UCSD-AML1 (cell line): ENCODE results near the gene CYP2D6.
"Not testable (repeated sequence)": the region's sequence is repeated elsewhere in the genome, so short reads cannot be mapped to it uniquely, and the experiment has no call there.

Source experiments
- DNase-seq: peaks from one replicate; lab custom pipeline; 2025; ENCODE audit not compliant: unreplicated experiment; lab: John Stamatoyannopoulos, UW

CYP2D6 gene

DNA sequence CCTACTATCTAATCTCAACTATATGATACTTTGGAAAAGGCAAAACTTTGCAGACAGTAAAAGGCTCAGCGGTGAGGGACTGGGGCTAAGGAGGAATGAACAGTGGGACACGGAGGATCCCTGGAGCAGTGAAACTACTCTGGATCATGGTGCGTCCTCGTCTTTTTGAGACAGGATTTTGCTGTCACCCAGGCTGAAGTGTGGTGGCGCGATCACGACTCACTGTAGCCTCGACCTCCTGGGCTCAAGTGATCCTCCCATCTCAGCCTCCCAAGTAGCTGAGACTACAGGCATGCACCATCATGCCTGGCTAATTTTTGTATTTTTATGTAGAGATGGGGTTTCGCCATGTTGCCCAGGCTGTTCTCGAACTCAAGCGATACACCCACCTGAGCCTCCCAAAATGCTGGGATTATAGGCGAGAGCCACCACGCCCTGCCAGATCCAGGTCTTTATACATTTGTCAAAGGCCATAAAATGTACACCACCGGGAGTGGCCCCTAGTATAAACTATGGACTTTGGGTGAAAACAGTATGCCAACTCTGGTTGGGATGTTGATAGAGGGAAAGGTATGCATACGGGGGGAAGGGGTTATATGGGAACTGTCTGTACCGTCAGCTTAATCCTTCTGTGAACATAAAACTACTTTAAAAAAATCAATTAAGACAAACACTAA is 28.0 kb upstream of the CYP2D6 start:
- DNase-seq: no peak

DNA sequence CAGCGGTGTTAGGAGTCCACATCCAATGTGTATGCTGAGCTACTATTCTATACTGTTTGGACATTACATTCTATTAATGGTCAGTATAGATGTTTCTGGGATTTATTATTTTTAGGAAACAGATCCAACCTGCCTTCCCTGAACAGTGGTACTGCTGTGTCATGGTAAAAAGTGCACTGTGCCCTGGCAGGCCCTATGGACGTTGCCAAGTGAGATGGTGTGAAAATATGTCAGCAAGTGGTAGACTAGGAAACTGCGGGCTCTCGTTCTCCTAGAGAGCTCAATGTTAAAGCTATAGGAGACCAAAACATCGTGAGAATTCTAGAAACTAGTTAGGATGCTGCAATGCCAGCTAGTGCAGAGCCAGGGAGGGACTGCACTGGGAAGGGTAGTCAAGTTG is 26.0 kb upstream of the CYP2D6 start:
- DNase-seq: no peak

DNA sequence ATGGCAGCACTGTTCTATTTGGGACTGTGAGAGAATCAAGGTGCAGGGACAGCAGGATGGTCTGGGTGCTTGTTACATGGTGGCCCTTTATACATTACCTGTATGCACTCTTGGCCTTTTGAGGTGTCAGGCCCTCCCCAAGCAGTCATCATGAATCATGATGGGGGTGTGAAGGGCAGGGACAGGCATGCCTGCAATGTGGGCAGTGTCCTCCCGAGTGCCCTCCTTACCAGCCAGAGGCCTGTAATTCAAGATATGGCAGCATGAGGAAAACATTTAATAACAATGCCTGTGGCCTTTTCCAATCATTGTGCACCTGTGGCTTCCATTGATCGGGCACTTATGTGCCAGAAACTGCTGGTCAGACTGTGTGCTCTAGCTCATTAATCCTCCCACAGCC is 25.5 kb upstream of the CYP2D6 start:
- DNase-seq: no peak

DNA sequence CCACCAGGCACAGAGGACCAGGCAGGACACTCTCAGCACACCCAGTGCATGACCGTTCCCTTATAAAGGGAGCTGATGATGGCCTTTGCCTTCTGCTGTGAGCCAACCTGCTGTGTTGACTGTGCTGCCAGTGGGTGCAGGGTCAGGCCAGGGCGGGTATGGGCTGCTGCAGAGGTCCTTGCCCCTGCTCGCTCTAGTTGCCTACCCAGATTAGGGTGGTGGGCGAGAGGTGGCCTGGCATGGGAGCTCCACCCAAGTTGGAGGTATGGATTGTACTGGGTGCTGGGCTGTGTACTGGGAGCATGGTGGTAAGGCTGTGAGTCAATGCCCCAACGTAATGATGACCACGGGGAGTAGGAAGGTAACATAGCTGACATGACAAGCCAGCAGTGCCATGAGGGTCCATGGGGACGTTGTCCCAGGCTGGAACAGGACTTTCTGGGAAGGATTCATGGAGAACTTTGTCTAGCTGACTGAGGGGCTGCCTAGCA is 24.5 kb upstream of the CYP2D6 start:
- no peak for DNase-seq

DNA sequence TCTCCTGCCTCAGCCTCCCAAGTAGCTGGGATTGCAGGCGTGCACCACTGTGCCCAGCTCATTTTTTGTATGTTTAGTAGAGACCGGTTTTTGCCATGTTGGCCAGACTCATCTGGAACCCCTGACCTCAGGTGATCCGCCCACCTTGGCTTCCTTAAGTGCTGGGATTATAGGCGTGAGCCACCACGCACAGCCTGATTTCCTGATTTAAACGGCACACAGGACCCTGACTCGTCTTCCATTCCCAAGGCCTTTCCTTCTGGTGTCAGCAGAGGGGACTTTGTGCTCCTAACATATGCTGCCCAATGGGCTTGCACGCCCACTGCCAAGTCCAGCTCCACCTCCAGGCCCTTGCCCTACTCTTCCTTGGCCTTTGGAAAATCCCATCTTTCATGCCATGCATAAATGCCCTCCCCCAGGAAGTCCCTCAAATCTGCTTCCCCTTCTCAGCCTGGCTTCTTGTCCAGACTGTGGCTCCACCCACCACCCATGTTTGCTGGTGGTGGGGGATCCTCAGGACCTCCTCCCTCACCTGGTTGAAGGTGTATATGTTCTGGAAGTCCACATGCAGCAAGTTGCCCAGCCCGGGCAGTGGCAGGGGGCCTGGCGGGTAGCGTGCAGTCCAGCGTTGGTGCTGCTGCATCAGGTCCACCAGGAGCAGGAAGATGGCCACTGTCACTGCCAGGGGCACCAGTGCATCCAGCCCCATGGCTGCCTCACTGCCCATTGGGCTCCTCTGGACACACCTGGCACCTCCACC is 23.9 kb upstream of the CYP2D6 start:
- DNase-seq: no peak

DNA sequence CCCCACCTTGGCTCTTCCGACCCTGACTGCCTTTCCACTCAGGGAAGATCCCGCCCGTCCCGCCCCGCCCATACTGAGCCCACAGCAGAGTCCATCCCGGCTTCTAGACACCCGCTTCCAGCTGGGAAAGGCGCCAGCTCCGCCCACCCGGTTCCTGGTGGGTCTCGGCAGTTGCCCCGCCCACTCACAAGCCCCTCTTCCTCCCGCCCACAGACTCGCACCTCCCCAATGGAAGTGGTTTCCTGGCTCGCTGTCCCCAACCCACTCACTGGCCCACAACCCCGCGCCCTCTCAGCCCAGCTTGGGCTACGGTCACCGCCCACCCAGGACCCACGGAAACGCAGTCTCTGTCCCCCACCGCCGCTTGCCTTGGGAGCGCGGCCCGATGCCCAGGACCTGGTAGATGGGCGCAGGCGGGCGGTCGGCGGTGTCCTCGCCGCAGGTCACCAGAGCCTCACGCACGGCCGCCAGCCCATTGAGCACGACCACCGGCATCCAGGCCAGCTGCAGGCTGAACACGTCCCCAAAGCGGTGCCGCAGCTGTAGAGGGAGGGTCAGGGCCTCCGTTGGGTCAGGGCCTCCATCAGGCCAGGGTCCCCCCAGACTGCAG is 22.2 kb upstream of the CYP2D6 start:
- no peak for DNase-seq

DNA sequence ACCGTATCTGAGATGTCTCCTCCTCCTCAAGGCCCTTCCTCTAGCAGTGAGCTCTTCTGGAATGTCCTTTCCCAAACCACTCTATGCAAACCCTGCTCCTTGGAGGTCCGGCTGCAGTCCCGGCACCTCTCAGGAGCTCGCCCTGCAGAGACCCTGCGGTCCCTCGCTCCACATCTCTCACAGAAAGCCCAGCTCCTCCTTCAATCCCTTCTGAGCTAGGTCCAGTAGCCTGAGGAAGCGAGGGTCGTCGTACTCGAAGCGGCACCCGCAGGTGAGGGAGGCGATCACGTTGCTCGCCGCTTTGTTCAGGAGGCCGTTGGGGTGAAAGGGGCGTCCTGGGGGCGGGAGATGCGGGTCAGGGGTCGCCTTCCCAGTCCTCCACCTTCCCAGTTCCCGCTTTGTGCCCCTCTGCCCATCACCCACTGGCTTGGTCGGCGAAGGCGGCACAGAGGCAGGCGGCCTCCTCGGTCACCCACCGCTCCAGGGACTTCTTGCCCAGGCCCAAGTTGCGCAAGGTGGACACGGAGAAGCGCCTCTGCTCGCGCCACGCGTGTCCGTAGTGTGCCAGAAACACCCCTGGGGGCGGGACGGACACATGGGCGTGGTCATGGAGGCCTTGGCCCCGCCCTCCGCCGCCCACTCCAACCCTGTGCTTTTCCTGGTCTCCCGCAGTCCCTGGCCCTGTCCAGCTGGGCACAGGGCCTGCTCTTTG is 21.5 kb upstream of the CYP2D6 start:
- no peak for DNase-seq

DNA sequence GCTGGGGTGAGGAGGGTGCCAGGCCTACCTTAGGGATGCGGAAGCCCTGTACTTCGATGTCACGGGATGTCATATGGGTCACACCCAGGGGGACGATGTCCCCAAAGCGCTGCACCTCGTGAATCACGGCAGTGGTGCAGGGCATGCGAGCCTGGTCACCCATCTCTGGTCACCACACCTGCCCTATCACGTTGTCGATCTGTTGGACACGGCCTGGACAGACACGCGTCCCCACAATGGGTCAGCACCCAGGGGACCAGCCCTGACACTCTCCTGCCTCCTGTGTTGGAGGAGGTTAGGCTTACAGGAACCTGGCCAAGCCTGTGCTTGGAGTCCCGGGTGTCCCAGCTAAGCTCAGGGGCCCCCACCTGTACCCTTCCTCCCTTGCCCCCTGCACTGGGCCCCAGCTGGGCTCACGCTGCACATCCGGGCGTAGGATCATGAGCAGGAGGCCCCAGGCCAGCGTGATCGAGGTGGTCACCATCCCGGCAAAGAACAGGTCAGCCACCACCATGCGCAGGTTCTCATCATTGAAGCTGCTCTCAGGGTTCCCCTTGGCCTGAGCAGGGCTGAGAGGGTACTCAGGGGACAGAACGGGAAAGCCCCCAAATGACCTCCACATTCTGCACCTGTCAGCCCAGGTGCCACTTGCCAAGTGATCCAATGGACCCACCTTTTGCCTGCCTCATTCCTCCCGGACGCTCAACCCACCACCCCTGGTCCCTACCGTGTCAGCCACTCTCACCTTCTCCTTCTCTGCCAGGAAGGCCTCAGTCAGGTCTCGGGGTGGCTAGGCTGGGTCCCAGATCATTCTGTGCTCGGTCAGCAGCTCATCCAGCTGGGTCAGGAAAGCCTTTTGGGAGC is 20.3 kb upstream of the CYP2D6 start:
- no peak for DNase-seq

DNA sequence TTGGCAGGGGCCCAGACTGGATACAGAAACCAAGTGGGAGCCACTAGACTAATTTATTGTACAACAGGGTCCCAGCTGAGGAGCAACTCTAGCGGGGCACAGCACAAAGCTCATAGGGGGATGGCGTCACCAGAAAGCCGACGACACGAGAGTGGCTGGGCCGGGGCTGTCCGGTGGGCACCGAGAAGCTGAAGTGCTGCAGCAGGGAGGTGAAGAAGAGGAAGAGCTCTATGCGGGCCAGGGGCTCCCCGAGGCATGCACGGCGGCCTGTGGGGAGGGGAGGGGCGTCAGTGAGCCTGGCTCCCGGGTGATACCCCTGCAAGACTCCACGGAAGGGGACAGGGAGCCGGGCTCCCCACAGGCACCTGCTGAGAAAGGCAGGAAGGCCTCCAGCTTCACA is 19.2 kb upstream of the CYP2D6 start:
- DNase-seq: not testable (repeated sequence)

DNA sequence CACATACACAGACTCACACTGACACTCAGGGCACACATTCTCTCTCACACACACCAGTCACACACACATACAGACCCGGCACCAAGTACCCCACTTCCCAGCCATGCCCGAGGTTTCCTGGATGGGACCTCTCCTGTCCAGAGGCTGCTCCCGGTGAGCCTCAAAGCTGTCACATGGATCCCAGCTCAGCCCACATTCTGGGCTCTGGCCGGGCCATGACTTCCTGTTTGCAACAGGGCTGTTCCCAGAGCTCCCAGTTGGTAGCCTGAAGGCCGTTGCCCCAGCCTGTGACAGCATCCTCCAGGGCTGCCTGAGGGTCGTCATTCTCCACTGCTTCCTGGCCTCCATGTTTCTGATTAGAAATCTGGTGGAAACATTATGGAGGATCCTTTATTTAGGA is 14.6 kb upstream of the CYP2D6 start:
- no peak for DNase-seq

DNA sequence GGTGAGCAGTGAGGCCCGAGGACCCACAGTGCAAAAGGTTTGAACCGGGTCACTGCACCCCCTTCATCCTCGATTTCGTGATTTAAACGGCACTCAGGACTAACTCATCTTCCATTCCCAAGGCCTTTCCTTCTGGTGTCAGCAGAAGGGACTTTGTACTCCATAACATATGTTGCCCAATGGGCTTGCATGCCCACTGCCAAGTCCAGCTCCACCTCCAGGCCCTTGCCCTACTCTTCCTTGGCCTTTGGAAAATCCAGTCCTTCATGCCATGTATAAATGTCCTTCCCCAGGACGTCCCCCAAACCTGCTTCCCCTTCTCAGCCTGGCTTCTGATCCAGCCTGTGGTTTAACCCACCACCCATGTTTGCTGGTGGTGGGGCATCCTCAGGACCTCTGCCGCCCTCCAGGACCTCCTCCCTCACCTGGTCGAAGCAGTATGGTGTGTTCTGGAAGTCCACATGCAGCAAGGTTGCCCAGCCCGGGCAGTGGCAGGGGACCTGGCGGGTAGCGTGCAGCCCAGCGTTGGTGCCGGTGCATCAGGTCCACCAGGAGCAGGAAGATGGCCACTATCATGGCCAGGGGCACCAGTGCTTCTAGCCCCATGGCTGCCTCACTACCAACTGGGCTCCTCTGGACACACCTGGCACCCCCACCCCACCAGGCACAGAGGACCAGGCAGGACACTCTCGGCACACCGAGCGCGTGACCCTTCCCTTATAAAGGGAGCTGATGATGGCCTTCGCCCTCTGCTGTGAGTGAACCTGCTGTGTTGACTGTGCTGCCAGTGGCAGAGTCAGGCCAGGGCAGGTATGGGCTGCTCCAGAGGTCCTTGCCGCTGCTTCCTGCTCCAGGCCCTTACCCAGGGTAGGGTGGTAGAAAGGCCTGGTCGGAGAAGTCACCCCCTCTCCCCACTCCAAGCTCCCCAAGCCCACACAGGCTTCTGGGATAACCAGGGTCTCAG is 13.5 kb upstream of the CYP2D6 start:
- not testable (repeated sequence) for DNase-seq

DNA sequence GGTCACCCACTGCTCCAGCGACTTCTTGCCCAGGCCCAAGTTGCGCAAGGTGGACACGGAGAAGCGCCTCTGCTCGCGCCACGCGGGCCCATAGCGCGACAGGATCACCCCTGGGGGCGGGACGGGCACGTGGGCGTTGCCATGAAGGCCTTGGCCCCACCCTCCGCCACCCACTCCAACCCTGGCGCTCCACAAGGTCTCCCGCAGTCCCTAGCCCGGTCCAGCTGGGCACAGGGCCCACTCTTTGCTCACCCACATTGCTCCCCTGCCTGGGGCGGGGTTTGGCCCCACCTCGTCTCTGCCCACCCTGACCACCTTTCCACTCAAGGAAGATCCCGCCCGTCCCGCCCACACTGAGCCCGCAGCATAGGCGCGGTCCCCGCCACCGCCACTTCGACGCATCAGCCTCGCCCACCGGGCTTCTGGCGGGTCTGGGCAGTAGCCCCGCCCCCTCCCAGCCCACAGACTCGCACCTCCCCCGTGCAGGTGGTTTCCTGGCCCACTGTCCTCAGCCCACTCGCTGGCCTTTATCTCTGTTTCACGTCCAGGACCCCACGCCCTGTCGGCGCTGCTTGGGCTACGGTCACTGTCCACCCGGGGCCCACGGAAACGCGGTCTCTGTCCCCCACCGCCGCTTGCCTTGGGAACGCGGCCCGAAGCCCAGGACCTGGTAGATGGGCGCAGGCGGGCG is 12.3 kb upstream of the CYP2D6 start:
- DNase-seq: no peak

DNA sequence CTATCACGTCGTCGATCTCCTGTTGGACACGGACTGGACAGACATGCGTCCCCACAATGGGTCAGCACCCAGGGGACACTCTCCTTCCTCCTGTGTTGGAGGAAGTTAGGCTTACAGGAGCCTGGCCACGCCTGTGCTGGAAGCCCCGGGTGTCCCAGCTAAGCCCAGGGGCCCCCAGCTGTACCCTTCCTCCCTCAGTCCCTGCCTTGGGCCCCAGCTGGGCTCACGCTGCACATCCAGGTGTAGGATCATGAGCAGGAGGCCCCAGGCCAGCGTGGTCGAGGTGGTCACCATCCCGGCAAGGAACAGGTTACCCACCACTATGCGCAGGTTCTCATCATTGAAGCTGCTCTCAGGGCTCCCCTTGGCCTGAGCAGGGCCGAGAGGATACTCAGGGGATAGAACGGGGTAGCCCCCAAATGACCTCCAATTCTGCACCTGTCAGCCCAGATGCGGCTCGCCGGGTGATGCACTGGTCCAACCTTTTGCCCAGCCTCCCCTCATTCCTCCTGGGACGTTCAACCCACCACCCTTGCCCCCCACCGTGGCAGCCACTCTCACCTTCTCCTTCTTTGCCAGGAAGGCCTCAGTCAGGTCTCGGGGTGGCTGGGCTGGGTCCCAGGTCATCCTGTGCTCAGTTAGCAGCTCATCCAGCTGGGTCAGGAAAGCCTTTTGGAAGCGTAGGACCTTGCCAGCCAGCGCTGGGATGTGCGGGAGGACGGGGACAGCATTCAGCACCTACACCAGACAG is 10.9 kb upstream of the CYP2D6 start:
- not testable (repeated sequence) for DNase-seq

DNA sequence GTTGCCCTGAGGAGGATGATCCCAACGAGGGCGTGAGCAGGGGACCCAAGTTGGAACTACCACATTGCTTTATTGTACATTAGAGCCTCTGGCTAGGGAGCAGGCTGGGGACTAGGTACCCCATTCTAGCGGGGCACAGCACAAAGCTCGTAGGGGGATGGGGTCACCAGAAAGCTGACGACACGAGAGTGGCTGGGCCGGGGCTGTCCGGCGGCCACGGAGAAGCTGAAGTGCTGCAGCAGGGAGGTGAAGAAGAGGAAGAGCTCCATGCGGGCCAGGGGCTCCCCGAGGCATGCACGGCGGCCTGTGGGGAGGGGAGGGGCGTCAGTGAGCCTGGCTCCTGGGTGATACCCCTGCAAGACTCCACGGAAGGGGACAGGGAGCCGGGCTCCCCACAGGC is 9.5 kb upstream of the CYP2D6 start:
- not testable (repeated sequence) for DNase-seq

DNA sequence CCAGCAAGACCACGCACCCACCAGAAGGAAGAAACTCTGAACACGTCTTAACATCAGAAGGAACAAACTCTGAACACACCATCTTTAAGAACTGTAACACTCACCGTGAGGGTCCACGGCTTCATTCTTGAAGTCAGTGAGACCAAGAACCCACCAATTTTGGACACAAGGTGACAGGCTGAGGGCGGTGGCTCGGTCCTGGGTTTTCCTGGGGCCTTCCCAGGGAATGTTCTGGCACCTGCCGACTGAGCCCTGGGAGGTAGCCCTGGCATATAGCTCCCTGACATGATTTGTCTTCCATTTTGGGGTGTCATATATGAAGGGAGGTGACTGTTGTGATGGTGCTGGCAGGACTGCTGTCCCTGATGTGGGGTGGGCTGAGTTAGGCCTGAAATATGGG is 8.9 kb upstream of the CYP2D6 start:
- DNase-seq: not testable (repeated sequence)

DNA sequence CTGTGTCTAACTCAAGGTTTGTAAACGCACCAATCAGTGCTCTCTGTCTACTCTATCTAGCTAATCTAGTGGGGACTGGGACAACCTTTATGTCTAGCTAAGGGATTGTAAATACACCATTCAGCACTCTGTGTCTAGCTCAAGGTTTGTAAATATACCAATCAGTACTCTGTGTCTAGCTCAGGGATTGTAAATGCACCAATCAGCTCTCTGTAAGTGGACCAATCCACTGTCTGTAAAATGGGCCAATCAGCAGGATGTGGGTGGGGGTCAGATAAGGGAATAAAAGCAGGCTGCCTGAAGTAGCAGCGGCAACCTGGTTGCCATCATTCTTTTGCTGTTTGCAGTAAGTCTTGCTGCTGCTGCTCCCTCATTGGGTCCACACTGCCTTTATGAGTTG is 8.4 kb upstream of the CYP2D6 start:
- DNase-seq: no peak

DNA sequence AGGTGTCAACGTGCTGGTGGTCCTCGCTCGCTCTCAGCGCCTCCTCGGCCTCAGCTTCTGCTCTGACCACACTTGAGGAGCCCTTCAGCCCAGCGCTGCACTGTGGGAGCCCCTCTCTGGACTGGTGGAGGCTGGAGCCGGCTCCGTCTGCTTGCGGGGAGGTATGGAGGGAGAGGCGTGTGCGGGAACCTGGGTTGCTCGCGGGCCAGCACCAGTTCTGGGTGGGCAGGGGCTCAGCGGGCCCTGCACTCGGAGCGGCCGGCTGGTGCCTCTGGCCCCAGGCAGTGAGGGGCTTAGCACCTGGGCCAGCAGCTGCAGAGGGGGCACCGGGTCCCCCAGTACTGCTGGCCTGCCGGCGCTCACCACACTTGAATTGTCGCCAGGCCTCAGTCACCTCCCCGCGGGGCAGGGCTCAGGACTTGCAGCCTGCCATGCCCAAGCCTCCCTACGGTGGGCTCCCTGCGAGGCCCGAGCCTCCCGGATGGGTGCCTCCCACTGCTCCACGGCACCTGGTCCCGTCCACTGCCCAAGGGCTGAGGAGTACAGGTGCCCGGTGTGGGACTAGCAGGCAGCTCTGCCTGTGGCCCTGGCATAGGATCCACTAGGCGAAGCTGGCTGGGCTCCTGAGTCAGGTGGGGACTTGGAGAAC is 7.6 kb upstream of the CYP2D6 start:
- DNase-seq: no peak

DNA sequence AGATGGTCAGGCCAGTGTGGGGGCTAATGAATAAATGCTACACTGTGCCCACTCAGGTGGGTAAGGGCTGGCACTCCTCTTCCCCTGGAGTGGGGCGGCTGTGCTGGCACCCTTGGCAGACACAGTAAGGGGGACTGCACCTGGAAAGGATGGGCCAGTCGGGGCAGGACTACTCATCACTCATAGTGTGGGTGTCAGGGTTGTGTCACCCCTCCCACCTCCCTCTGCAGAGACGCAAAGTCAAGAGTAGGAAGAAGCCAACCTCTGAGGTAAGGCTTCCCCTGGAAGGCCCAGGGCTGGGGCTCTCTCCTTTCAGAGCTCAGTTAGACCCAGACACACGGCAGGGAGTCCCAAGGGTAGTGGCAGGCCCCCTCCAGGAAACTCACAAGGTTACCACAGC is 5.1 kb upstream of the CYP2D6 start:
- DNase-seq: not testable (repeated sequence)
